Measurements from ENCODE around the gene DPH3. TPM values are rescaled to one million over a fixed set of nuclear protein-coding genes. Genes with fewer than 3 reads are reported as not detected.

The DPH3 gene
- polyA plus RNA-seq, 1 experiment: 31.4 TPM

- ChIA-PET CTCF (no interaction called here), POLR2A (no interaction called here)
- no peak overlapping the region for H3K4me3 ChIP-seq (ENCODE audit: low read depth, low read length)
- DNase-seq (ENCODE audit: low read depth, low spot score): no peak
- TF ChIP-seq CTCF (IDR thresholded peaks at IDR 0.05; ENCODE audit: low read depth, low read length): no peak
- H3K27me3 ChIP-seq (ENCODE audit: control insufficient read depth, insufficient read depth, low read length): no peaks in the 10 kb centered on the region
- H3K27ac ChIP-seq (ENCODE audit: low read depth, low read length): no peak overlapping the region
- no peaks in the 10 kb centered on the region for H3K9me3 ChIP-seq (ENCODE audit: control insufficient read depth, insufficient read depth, low read length)
These were observed 48.3 kb downstream of the DPH3 start for GRCh38 chr3:16216373-16216935.

GRCh38 chr3:16214366-16214765, 50.4 kb downstream of the DPH3 start:
- Histone ChIP-seq H3K9me3 (ENCODE audit: control insufficient read depth, insufficient read depth, low read length) (no peaks in the 10 kb centered on the region), H3K27ac (ENCODE audit: low read depth, low read length) (no peak overlapping the region), H3K4me3 (ENCODE audit: low read depth, low read length) (no peak overlapping the region), H3K27me3 (ENCODE audit: control insufficient read depth, insufficient read depth, low read length) (no peaks in the 10 kb centered on the region)
- no peak for DNase-seq (ENCODE audit: low read depth, low spot score)
- no peak for TF ChIP-seq CTCF (IDR thresholded peaks at IDR 0.05; ENCODE audit: low read depth, low read length)
- CTCF ChIA-PET: interaction anchor here (0.6 to 0.8 kb wide), 2 partner anchors 34 to 352 kb away, joined by 3 to 4 read pairs; no protein-coding TSS in a partner anchor
- POLR2A ChIA-PET: no interaction called here

- Histone ChIP-seq H3K9me3 (ENCODE audit: control insufficient read depth, insufficient read depth, low read length) (no peaks in the 10 kb centered on the region), H3K27me3 (ENCODE audit: control insufficient read depth, insufficient read depth, low read length) (no peaks in the 10 kb centered on the region), H3K27ac (ENCODE audit: low read depth, low read length) (no peak overlapping the region), H3K4me3 (ENCODE audit: low read depth, low read length) (no peak overlapping the region)
- no peak for DNase-seq (ENCODE audit: low read depth, low spot score)
- ChIA-PET POLR2A (no interaction called here), CTCF (no interaction called here)
- TF ChIP-seq CTCF (IDR thresholded peaks at IDR 0.05; ENCODE audit: low read depth, low read length): no peak
These were observed 53.4 kb downstream of the DPH3 start for GRCh38 chr3:16211176-16211904.

Other genes starting within 250 kb of the DPH3 start
- 23.0 and 27.9 TPM in 2 replicates for gene GALNT15, start 90.3 kb downstream of the DPH3 start, polyA plus RNA-seq (2011; rRNA removed)
- 7.9 and 9.0 TPM in 2 replicates for gene OXNAD1, start 269 bp upstream of the DPH3 start, polyA plus RNA-seq (2011; rRNA removed)
- gene RFTN1, start 248.8 kb upstream of the DPH3 start, polyA plus RNA-seq (2011; rRNA removed): 97.3 and 110 TPM in 2 replicates